ENCODE data around the gene TAF3. TPM values are rescaled to one million over a fixed set of nuclear protein-coding genes. Genes with fewer than 3 reads are reported as not detected.

TAF3 gene
- total RNA-seq, 1 donor from 2014 or later = 11.8 TPM

DNA sequence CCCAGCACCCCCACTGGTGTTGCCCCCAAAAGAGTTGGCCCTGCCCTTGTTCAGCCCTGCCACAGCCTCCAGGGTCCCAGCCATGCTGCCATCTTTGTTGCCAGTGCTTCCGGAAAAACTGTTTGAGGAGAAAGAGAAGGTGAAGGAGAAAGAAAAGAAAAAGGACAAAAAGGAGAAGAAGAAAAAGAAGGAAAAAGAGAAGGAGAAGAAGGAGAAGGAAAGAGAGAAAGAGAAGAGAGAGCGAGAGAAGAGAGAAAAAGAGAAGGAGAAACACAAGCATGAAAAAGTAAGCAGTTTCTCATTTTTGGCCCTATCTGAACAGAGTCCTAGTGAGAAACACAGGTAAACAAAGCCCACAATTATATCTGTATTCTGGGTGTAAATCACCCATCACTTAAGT, 147.2 kb downstream of the TAF3 start:
- H3K27ac Mint-ChIP-seq (ENCODE audit: unreplicated experiment) = no peak overlapping the region
- H3K27me3 Mint-ChIP-seq (ENCODE audit: low read depth) = no peaks in the 10 kb centered on the region
- H3K9me3 Mint-ChIP-seq = no peaks in the 10 kb centered on the region
- peaks cover 11% of the 10 kb centered on the region for H3K36me3 Mint-ChIP-seq (ENCODE audit: low read depth)
- TF ChIP-seq, protein P1, sequence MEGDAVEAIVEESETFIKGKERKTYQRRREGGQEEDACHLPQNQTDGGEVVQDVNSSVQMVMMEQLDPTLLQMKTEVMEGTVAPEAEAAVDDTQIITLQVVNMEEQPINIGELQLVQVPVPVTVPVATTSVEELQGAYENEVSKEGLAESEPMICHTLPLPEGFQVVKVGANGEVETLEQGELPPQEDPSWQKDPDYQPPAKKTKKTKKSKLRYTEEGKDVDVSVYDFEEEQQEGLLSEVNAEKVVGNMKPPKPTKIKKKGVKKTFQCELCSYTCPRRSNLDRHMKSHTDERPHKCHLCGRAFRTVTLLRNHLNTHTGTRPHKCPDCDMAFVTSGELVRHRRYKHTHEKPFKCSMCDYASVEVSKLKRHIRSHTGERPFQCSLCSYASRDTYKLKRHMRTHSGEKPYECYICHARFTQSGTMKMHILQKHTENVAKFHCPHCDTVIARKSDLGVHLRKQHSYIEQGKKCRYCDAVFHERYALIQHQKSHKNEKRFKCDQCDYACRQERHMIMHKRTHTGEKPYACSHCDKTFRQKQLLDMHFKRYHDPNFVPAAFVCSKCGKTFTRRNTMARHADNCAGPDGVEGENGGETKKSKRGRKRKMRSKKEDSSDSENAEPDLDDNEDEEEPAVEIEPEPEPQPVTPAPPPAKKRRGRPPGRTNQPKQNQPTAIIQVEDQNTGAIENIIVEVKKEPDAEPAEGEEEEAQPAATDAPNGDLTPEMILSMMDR (conservative IDR thresholded peaks at IDR 0.05) = no peak
- no peak overlapping the region for H3K4me3 Mint-ChIP-seq
- no peak for DNase-seq (ENCODE audit: low read depth, low spot score)
- H3K4me1 Mint-ChIP-seq = no peaks in the 10 kb centered on the region

DNA sequence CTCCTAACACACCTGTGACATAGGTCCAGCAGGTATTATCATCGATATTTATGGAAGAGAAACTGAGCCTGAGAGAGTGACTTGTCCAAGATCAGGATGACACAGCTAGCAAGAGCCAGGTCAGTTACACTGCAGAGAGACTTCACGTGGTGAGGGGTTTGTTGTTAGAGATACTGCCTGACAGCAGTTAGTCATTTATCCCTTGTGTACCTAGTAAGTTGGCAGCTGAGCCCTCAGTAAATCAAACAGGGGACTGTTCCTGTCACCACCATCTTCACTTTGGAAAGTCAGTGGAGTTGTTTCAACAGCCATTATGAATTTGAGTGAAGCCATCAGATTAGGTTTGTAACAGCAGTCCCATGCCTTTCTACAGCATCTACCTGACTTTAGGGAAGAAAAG, 148.7 kb downstream of the TAF3 start:
- Mint-ChIP-seq H3K4me1 (no peaks in the 10 kb centered on the region), H3K27ac (ENCODE audit: unreplicated experiment) (no peak overlapping the region), H3K27me3 (ENCODE audit: low read depth) (no peaks in the 10 kb centered on the region), H3K4me3 (no peak overlapping the region), H3K36me3 (ENCODE audit: low read depth) (peaks cover 11% of the 10 kb centered on the region), H3K9me3 (no peaks in the 10 kb centered on the region)
- TF ChIP-seq, protein P1 (conservative IDR thresholded peaks at IDR 0.05) = no peak
- no peak for DNase-seq (ENCODE audit: low read depth, low spot score)

DNA sequence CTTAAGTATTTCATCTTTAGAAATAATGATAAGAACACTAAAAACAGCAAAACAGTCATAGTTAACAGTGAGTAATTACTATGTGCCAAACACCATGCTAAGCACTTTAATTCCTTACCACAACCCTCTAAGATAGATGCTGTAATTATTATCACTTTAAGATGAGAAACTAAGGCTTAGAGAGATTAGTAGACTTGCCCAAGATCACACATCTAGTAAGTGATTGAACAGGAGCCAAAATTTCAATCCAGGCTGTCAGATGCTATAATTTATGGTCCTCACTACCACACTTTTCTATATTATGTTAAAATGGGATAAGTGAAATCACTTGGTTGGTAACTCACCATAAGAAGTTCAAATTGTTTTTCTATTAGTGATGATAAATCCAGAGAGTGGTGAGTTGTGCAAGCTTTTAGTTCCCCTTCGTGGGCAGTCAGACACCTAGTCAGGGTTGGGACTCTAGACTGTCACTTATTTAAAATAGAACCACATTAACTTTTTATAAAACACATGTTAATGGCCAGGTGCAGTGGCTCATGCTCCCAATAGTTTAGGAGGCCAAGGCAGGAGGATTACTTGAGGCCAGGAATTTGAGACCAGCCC, 150.3 kb downstream of the TAF3 start:
- Mint-ChIP-seq H3K36me3 (ENCODE audit: low read depth) (peaks cover 11% of the 10 kb centered on the region), H3K4me3 (no peak overlapping the region), H3K27me3 (ENCODE audit: low read depth) (no peaks in the 10 kb centered on the region), H3K4me1 (no peaks in the 10 kb centered on the region), H3K9me3 (no peaks in the 10 kb centered on the region), H3K27ac (ENCODE audit: unreplicated experiment) (no peak overlapping the region)
- TF ChIP-seq, protein P1 (conservative IDR thresholded peaks at IDR 0.05) = no peak
- DNase-seq (ENCODE audit: low read depth, low spot score) = no peak

DNA sequence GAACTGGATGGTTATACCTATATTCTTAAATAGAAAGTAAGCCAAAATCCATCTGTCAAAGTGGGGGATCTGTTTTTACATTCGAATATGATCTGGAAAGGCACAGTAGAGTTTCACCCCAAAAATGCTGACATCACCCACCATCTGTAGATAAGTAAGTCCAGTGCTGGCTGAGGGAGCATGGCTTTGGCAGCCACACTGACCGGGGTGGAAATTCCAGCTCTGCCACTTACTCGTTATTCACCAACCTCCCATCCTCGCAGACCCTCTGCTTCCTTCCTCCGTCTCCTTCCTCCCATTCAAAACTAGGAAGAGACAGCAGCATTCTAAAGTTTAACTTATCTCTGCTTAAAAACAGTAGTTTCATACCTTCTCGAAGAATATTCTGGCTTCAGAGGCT, 151.3 kb downstream of the TAF3 start:
- peaks cover 4% of the 10 kb centered on the region for H3K9me3 Mint-ChIP-seq
- no peaks in the 10 kb centered on the region for H3K4me1 Mint-ChIP-seq
- no peaks in the 10 kb centered on the region for H3K27me3 Mint-ChIP-seq (ENCODE audit: low read depth)
- TF ChIP-seq, protein P1 (conservative IDR thresholded peaks at IDR 0.05) = no peak
- H3K36me3 Mint-ChIP-seq (ENCODE audit: low read depth) = peaks cover 10% of the 10 kb centered on the region
- no peak for DNase-seq (ENCODE audit: low read depth, low spot score)
- H3K27ac Mint-ChIP-seq (ENCODE audit: unreplicated experiment) = no peak overlapping the region
- no peak overlapping the region for H3K4me3 Mint-ChIP-seq

DNA sequence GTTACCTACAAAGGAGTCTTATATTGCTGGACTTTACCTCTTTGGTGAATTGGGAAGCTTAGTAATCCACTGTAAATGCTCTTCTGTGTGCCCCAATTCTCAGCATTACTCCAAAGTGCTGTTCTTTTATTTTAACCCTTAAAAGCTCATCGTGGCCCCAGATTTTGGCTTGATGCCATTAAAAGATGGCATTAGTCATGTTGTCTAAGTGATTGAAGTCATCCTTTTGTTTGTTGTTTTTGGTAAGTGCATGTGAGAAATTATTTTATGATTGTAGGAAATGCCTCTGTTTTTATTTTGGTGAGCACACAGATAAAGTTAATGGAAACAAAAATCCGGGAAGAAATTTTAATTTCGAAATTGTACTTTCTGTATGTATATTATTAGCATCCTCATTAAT, 153.6 kb downstream of the TAF3 start:
- no peaks in the 10 kb centered on the region for H3K4me1 Mint-ChIP-seq
- no peaks in the 10 kb centered on the region for H3K27me3 Mint-ChIP-seq (ENCODE audit: low read depth)
- no peak overlapping the region for H3K27ac Mint-ChIP-seq (ENCODE audit: unreplicated experiment)
- H3K36me3 Mint-ChIP-seq (ENCODE audit: low read depth) = peaks cover 11% of the 10 kb centered on the region
- no peak overlapping the region for H3K4me3 Mint-ChIP-seq
- peaks cover 7% of the 10 kb centered on the region for H3K9me3 Mint-ChIP-seq
- DNase-seq (ENCODE audit: low read depth, low spot score) = no peak
- TF ChIP-seq, protein P1 (conservative IDR thresholded peaks at IDR 0.05) = no peak
